ENCODE data around the gene GPR101.

GPR101 gene, protein sequence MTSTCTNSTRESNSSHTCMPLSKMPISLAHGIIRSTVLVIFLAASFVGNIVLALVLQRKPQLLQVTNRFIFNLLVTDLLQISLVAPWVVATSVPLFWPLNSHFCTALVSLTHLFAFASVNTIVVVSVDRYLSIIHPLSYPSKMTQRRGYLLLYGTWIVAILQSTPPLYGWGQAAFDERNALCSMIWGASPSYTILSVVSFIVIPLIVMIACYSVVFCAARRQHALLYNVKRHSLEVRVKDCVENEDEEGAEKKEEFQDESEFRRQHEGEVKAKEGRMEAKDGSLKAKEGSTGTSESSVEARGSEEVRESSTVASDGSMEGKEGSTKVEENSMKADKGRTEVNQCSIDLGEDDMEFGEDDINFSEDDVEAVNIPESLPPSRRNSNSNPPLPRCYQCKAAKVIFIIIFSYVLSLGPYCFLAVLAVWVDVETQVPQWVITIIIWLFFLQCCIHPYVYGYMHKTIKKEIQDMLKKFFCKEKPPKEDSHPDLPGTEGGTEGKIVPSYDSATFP

DNA sequence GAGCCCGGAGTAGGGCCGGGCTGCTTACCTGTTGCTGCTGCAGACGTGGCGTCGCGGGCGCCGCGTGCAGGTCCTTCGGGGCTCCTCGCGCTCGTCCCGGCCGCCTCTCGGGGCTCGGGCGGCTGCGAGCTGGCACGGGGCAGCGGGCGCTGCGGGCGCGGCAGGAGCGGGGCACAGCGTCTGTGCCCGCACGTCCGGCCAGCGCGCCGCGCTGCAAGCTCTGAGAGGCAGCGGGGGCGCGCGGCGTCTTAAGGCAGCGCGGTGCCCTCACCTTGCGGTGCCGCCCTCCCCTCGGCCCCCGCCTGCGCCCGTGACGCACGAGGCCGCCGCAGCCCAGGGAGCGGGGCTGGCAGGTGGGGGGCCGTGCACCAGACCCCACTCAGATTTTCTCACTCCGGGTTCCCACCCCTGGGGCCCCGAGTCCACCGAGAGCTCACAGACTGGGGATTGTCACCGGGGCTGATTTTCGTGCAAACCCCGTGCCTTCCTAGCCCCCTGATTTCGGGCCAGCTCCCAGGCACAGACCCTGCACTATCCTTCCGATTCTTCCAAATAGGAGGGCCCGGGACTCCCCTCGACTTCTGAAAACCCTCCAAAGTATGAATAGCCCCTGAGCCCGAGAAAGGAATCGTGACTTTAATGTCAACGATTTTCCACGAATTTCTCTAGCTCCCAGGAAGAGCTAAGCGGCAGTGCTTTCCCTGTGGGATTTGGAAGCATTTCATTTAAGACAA is at the start of gene GPR101:
GPR101 (minus strand) TSS at position 222 of the 734 bp plus-strand sequence. CDS start 2,321 bp downstream, outside the sequence.
- DNase-seq = no peak

DNA sequence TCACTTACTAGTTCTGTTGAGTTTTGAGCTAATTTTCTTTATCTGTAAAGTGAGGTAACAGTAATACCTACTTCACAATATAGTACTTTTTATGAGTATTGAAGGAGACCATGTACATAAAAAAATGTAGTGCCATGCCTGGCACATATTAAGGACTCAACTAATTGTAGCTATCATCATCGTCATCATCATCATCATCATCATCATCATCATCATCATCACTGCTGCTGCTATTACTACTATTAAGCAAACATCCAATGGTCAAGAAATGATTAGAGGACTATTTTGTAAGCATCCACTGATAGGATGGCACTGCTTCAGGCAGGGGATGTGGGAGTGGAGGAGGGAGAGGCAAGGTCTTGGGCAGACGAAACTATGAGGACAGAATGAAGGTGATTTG is 47.4 kb upstream of the GPR101 start:
- no peak for DNase-seq

DNA sequence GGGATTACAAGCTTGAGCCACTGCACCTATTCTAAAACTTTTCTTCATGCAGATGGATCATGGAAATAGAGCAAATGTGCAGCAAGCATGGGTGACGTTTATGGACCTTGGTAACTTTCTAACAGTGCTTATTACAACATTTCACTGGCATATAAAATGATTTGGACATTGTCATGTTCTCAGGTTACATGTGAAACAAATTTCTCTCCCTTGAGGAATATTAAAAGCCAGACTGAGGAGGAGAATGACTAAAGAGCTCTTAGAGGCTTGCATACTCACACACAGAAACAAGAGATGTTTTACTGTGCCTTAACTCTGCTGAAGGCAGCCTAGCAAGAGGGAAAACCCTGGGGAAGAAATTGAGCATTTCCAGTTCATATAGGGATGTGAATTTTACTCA is 38.6 kb upstream of the GPR101 start:
- DNase-seq = no peak

DNA sequence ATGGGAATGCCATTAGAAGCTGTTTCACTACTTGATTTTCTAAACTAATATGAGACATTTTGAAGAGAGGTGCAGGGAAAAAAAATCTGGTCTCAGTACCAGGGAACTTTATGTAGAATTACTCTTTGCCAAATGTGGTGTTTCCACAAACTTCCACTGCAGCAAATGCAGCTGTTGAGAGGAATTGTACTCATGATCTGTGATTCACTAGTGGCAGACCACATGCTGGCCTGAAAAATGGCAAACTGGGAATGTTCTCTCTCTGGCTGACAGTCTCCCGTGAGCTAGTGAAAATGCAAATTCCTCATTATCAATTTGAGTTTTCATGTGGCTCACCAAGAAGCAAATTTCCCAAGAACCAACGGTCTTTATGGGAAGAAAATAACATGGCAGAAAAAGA is 37.8 kb upstream of the GPR101 start:
- DNase-seq = no peak

DNA sequence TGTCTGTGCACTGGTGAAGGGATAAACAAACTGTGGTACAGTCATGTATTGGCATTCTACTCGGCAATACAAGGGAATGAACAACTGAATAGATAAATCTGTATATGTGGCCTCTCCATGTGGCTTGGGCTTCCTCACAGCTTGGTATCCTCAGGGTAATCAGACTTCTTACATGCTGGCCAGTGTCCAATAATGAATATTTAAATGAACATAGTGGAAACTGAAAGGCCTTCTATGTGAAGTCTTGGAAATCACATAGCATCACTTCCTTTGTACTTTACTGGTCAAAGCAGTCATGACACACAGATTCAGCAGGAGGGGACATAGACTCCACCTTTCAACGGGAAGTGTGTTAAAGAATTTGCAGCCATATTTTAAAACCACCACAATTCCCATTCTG is 33.4 kb upstream of the GPR101 start:
- no peak for DNase-seq

DNA sequence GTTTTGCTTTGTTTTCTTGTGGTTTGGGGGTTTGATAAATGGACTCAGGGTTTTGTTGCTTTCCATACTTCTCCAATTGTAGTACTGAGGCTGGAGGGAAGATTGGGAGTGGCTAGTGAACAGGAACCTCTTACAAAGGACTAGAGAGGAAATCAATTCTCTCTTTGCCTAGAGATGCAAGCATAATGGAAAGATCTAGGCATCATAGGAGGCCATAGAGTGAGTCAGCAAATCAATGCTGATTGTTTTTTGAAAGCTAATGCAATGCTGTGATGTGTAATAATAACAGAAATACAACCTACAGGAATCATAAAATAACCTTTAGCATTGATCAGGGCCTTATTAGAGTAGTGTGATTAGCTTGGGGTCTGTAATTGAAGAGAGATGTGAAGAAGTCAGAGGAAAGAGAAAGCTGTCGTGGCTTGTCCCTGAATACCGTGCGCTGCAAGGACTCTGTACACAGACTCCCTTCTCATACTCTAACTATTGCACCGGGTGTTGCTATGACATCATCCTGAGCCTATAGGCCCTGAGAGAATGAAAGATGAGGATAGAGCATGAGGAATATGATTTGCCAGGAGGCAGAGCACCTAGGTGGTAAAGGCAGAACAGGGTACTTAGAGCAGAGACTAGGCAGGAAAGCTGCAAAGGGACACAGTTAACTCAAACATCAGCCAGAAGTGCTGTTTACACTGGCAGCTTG is 29.3 kb upstream of the GPR101 start:
- no peak for DNase-seq

DNA sequence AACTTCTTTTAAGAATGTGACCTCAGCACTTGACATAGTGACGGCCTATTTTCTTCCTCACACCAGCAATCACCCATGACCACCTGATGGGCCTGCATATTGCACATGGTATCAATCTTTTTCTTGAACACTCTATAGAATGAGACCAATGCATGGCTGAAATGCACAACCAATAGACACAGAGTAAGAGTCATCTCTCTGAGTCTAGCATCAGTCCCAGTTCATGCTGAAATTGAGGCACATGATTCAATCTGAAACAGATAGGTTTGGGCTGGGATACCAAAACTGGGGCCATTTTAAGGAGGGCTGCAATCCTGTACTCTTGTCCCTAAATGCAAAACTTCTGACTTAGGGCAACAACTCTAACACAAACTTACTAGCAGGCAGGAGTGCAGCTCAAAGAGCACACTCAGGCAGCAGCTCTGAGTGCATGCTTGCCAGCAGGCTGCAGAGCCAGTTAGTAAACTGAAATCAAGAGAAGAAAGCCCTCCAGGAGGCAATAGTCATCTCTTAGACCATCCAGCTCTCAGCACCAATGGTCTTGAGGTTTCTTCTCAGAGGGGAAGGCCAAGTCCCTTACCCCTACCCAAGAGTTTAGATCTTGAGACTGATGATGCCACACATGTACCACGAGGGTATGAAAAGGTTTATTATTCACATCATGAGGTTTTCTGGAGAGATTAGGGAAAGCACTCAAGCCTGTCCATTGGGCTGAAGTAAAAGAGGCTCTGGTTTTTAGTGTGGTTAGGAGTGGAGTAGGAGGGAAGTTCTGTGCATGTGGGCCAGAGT is 24.7 kb upstream of the GPR101 start:
- DNase-seq = no peak

DNA sequence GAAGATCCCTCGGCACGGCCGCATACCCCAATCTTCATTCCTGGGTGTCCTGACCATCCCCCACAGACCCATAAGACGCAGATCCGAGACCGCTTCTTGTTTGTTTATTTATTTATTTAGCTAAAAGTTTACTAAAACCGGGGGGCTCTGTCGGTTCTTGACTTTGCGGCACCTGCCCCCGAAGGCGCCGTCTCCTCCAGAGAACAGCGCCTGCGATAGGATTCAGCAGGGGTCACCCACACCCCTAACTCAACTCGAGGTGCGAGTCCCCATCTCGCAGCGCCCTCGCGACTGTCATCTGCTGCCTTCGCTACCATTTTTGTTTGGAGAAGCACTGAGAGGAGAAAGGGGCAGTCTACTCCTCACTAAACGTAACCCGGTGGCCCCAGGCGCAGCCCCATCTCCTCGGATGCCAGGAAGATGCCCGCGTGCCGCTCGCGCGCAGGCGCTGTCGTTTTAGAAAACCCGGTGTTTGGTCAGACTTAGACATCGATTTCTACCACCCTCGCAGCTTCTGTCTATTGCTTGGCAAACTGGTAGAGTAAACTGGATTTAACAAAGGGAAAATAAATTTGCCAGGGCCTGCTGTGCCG is 18.9 kb upstream of the GPR101 start:
- no peak for DNase-seq

DNA sequence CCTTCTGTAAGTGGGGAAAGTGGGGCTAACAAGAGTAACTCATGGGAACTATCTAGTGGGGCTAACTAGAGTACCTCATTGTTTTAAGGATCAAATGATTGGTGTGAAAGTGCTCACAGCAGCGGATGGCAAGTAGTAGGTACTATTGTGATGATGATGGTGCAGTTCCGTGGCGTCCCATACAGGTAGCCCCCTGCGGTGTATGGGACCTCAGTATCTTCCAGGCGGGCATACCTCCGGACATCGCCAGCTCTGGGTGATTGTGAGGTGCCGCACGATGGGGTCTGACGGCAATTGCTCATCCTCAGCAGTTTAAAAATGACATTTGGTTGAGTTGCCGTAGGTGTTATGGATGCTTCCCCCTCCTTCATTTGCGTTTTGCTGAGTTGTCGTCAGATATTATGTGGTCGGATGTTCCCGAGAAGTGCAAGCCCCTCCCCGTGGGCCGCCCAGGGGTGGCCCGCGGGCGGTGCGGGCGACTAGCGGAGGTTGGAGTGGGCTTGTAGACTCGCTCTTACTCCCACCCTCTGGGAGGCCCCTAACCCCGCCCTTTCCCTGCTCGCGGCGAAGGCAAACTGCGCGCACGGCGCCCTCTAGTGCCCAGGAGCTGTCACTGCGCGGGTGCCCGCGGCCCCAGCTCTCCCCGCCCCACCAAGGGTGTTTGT is 18.3 kb upstream of the GPR101 start:
- peak; percentile 74 for DNase-seq

DNA sequence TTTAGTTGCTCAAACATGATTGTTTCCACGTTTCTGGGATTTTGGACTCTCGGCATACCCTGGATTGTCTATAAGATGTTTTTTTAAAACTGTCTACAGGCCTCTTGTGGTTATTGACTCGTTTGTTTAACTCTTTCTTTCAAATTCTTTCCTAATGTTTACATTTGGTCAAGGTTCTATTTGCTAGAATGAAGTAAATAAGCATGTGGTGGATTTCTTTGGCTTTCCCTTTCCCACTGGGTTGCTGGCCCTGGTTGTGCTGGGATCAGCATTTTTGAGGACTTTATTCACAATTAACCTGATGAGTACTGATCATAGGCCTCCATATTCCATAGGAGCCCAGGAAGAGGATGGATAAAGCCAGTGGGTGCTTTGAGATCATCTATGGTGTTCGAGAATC is 11.1 kb upstream of the GPR101 start:
- DNase-seq = no peak

DNA sequence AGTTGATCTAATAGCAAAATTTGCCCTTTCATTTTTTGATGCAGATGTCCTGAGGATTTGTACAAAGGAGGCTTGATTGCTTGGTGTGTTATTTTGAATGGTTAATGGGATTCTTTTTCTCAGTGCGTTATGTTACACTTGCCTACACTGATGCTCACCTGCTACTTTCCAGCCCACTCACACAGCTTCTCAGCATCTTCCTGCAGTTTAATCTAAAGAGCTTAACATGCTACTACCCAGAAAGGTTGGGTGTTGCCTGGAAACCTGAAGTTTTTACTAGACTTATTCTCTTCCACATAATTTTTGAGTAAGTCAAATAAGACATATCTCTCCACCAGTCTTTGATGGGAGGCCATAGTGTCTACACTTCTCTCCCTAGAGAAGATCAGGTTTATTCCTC is 9.9 kb upstream of the GPR101 start:
- no peak for DNase-seq

DNA sequence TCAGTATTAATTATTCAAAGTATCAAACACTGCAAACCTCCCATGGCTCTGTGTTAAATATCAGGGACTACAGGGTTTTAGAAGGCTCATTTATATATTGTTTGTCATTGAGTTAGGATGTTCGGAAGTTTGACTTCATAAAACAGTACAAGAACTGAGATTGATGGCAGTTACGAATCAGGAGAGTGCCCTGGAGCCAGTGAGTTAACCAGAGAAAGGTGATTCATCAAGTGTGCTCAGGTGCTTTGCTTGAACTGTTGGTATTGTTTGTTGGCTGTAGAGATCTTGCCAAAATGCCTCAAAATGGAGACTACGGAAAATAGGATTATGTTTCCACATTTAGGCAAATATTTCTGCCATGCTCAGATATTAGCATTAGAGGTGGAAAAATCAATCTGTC is 7.5 kb upstream of the GPR101 start:
- no peak for DNase-seq

DNA sequence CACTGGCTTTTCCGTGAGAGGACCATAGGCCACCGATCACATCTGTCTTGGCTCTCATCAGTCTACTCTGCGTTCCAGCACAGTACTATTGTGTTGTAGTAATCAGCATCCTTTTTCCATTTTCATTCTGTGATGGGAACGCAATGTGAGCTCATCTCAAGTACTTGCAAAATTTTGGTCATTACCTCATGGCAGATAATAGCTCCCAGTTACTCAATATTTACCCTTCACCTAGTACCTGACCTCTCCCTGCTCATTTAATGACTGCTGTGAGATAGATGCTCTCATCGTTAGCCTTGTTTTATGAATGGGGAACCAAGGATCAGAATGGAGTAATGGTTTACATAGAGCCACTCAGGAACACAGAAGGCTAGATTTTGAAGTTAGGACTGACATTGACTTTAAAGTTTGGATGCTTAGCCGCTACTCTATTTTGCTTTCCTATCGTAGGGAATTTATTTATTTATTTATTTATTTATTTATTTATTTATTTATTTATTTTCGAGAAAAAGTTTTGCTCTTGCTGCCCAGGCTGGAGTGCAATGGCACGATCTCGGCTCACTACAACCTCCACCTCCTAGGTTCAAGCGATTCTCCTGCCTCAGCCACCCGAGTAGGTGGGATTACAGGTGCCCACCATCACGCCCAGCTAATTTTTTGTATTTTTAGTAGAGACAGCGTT is 6.5 kb upstream of the GPR101 start:
- DNase-seq = no peak

DNA sequence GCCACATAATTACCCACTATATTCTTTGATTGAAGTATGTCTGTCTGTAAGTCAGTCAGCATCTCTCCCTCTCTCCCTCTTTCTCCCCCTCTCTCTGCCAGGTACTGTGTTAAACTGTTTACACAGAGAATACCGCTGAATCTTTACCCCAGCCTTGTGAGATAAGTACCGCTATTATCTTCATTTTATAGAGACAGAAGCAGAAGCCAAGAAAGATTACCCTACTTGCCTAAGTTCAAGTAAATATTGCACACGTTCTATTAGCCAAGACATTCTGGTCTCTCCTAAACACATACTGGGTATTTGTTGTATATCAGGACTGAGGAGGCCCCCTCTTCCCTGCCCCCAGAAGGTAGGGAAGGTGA is 695 bp upstream of the GPR101 start:
- no peak for DNase-seq

DNA sequence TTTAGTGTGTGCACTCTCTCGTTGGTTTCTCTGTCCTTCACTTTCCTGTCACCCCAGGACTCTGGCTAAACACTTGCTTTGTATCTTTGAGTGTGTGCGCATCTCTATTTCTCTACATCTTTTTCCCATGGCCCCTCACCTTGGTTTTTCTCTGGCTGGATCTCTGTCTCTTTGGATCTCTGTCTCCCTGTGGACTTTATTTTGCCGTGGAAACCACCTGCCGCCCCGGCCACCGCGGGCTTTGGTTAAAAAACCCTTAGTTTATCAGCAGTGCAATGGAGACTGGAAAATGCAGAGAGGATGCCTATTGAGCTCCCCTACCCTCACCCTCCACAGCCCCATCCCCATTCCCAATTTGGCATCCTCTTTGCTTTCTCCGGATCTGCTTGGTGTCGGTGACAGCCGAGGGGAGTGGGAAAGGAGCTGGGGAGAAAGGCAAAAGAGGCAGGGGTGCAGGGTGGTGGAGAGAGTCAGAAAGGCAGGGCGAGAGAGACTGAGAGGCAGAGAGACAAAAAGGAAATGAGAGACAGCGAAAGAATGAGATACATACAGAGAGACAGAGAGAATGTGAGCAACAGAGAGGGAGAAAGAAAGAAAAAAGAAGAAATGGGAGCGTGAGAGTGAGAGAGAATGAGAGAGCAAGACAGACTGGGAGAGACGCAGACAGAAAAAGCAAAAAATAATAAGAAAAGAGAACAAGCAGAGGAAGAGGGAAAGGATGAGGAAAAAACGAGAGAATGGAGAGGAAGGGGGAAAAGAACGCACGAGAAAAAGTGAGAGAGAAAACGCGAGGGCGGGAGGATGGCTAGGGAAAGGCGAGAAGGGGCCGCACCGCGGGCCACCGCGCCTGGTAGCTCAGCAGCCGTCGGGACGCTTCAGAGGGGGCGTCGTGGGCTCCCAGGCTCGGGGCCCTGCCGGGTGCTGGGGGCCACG is 688 bp downstream of the GPR101 start:
- DNase-seq = no peak

DNA sequence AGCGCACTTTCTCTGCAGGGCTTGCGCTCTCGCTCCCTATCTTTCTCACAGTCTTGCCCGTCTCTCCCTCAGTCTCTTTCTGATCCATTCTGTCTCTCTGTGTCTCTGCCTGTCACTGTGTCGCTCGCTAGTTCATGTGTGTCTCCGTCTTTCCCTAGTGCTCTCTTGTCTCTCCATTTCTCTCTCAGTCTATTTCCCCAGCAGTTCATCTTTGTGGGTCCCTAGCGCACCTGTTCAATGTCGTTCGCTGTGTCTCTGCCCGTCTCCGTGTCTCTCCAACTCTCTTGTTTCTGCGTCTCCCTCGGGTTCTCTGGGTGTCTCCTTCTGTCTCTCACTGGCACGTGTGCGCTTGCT is 1.5 kb downstream of the GPR101 start:
- DNase-seq = no peak

DNA sequence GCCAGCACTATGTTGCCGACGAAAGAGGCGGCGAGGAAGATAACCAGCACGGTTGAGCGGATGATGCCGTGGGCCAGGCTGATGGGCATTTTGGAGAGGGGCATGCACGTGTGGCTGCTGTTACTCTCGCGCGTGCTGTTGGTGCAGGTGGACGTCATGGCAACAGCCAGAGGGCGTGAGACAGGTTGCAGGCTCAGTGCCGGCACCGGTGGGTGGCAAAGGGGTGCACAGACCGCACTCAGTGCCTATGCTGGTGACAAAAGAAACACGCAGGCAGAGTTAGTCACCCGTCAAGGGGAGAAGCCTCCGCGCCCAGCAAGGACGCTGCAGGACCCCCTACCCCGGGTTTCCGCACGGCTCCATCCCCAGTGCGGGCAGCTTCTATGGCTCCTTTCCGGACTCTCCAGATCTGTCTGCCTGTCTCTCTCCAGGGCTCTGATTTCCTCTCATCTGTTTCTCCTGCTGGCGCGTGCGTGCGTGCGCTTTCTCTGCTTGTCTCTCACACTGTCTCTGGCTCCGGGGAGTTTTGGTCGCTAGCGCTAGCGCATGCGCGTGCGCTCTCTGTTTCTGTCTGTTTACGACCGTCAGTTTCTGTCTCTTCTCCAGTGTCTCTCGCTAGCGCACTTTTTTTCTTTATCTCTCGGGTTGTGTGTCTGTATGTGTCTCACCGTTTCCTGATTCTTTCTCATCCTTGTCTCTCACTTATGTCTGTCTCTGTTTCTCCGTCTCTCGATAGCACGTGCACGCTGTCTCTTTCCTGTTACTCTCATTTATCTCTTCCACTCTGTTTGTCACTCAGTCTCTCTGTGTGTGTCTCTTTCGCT is 2.1 kb downstream of the GPR101 start:
- peak; percentile 29 for DNase-seq

DNA sequence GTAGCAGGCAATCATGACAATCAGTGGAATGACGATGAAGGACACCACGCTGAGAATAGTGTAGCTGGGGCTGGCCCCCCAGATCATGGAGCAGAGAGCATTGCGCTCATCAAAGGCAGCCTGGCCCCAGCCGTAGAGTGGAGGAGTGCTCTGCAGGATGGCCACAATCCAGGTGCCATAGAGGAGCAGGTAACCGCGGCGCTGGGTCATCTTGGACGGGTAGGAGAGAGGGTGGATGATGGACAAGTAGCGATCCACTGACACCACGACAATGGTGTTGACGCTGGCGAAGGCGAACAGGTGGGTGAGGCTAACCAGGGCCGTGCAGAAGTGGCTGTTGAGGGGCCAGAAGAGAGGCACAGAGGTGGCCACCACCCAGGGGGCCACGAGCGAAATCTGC is 2.8 kb downstream of the GPR101 start:
- DNase-seq = no peak

DNA sequence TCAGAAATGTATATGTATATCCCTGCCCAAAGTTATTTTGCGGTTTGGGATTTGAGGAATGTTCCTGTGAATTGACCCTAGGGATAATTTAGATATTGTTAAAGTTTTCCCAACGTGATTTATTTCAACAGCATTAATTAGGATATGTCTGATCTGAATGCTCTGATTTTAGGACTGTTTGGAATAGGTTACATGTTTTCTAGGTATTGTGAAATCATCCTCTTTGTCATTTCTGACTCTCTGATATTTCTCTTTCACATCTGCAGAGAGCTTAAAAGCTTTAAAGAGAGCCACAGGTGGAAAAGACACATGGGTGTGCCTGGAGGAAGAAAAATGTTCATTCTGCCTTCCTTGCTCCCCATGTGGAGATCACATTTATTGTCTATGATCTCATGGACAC is 5.1 kb downstream of the GPR101 start:
- no peak for DNase-seq
